ENCODE measurements around the gene SYT1. TPM values are rescaled to one million over a fixed set of nuclear protein-coding genes. Genes with fewer than 3 reads are reported as not detected.

SYT1 gene
- total RNA-seq, 6 experiments from 2014 or later, result 3.5 to 10.5 (median 9.1) TPM

DNA sequence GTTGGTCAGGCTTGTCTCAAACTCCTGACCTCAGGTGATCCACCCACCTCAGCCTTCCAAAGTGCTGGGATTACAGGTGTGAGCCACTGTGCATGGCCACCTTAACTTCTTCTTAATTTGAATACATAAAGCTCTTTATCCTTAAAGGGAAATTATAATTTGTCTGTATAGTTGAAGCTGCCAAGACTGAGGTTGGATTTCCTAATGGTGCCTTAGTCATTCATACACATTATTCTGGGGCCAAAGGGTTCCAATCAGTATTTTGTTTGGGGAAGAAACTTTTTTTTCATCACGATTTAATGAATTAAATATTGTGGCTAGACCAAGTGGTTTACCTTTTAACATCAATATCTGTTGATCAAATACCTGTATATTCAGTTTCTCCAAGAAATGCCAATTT is 135.9 kb downstream of the SYT1 start:
- Mint-ChIP-seq H3K4me3 (no peak overlapping the region), H3K4me1 (ENCODE audit: low read depth) (no peaks in the 10 kb centered on the region), H3K9me3 (no peaks in the 10 kb centered on the region), H3K27ac (no peak overlapping the region), H3K36me3 (ENCODE audit: low read depth) (no peaks in the 10 kb centered on the region), H3K27me3 (ENCODE audit: insufficient read depth) (no peaks in the 10 kb centered on the region)
- TF ChIP-seq, protein P1, sequence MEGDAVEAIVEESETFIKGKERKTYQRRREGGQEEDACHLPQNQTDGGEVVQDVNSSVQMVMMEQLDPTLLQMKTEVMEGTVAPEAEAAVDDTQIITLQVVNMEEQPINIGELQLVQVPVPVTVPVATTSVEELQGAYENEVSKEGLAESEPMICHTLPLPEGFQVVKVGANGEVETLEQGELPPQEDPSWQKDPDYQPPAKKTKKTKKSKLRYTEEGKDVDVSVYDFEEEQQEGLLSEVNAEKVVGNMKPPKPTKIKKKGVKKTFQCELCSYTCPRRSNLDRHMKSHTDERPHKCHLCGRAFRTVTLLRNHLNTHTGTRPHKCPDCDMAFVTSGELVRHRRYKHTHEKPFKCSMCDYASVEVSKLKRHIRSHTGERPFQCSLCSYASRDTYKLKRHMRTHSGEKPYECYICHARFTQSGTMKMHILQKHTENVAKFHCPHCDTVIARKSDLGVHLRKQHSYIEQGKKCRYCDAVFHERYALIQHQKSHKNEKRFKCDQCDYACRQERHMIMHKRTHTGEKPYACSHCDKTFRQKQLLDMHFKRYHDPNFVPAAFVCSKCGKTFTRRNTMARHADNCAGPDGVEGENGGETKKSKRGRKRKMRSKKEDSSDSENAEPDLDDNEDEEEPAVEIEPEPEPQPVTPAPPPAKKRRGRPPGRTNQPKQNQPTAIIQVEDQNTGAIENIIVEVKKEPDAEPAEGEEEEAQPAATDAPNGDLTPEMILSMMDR (IDR thresholded peaks at IDR 0.05), result no peak
- DNase-seq, result no peak

DNA sequence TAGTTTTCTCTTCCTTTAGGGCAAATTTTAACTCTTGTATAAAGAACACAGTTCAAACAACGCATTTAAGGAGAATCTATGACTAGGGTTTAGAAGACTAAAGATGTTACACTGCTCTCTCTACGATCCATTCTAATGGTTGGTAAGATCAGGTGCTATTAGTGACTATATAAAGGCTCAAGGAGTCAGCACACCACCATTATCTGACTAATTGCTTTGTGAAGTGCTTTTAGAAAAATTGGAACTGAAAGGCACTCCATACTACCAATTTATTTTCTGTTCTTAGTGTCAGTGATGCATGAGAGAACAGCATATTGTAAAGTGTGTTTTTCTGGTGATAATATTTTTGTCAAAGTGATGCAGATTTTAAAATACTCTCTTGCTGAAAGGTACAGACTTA is 136.8 kb downstream of the SYT1 start:
- no peaks in the 10 kb centered on the region for H3K9me3 Mint-ChIP-seq
- H3K27me3 Mint-ChIP-seq (ENCODE audit: insufficient read depth), result no peaks in the 10 kb centered on the region
- TF ChIP-seq, protein P1 (IDR thresholded peaks at IDR 0.05), result no peak
- no peak overlapping the region for H3K4me3 Mint-ChIP-seq
- H3K36me3 Mint-ChIP-seq (ENCODE audit: low read depth), result no peaks in the 10 kb centered on the region
- DNase-seq, result no peak
- H3K4me1 Mint-ChIP-seq (ENCODE audit: low read depth), result no peaks in the 10 kb centered on the region
- no peak overlapping the region for H3K27ac Mint-ChIP-seq

DNA sequence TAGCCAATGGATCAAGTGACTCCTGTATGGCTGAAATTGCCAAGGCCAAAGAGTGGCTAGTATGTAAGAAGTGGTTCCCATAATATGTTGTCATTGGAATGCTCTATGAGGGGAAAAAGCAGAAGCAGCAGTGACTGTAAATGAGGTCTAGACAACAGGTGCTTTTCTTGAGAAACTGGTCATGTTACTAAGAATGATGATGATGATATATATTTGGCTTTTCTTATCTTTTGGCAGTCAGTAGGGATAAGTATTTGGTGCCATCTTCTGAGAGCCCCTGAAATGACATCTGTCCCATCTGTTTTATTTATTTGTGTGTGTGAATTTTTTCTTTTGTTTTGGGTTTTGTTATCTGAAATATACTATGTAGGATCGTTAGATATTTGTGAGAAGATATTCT is 141.7 kb downstream of the SYT1 start:
- H3K36me3 Mint-ChIP-seq (ENCODE audit: low read depth), result no peaks in the 10 kb centered on the region
- peak; percentile 23 for DNase-seq
- TF ChIP-seq, protein P1 (IDR thresholded peaks at IDR 0.05), result peak; percentile 69
- H3K4me1 Mint-ChIP-seq (ENCODE audit: low read depth), result no peaks in the 10 kb centered on the region
- no peak overlapping the region for H3K4me3 Mint-ChIP-seq
- H3K27ac Mint-ChIP-seq, result no peak overlapping the region
- H3K9me3 Mint-ChIP-seq, result no peaks in the 10 kb centered on the region
- H3K27me3 Mint-ChIP-seq (ENCODE audit: insufficient read depth), result no peaks in the 10 kb centered on the region

GRCh38 chr12:79008591-79008990 is 144.0 kb downstream of the SYT1 start:
- Mint-ChIP-seq H3K4me3 (no peak overlapping the region), H3K4me1 (ENCODE audit: low read depth) (no peaks in the 10 kb centered on the region), H3K27ac (no peak overlapping the region), H3K9me3 (no peaks in the 10 kb centered on the region), H3K27me3 (ENCODE audit: insufficient read depth) (no peaks in the 10 kb centered on the region), H3K36me3 (ENCODE audit: low read depth) (no peaks in the 10 kb centered on the region)
- TF ChIP-seq, protein P1 (IDR thresholded peaks at IDR 0.05), result no peak
- DNase-seq, result no peak

GRCh38 chr12:79012636-79013035 is 148.1 kb downstream of the SYT1 start:
- Mint-ChIP-seq H3K9me3 (peaks cover 2% of the 10 kb centered on the region; the same call in 1 of the 2 replicates), H3K36me3 (ENCODE audit: low read depth) (peaks cover 5% of the 10 kb centered on the region), H3K4me3 (no peak overlapping the region), H3K4me1 (ENCODE audit: low read depth) (no peaks in the 10 kb centered on the region), H3K27ac (no peak overlapping the region), H3K27me3 (ENCODE audit: insufficient read depth) (no peaks in the 10 kb centered on the region)
- no peak for DNase-seq
- TF ChIP-seq, protein P1 (IDR thresholded peaks at IDR 0.05), result no peak

- Mint-ChIP-seq H3K9me3 (peaks cover 5% of the 10 kb centered on the region; the same call in 1 of the 2 replicates), H3K27ac (no peak overlapping the region), H3K36me3 (ENCODE audit: low read depth) (peaks cover 9% of the 10 kb centered on the region), H3K4me1 (ENCODE audit: low read depth) (peaks cover 11% of the 10 kb centered on the region), H3K4me3 (no peak overlapping the region), H3K27me3 (ENCODE audit: insufficient read depth) (no peaks in the 10 kb centered on the region)
- DNase-seq, result no peak
- TF ChIP-seq, protein P1 (IDR thresholded peaks at IDR 0.05), result no peak
Measured at GRCh38 chr12:79016181-79016580, 151.6 kb downstream of the SYT1 start.
